Amygdala (tissue), 56 donors: ENCODE data around the gene MET.

Experiments
- DNase-seq, 56 donors: peaks; one replicate each; lab custom pipeline; 2025; lab: John Stamatoyannopoulos, UW

Gene MET

GRCh38 chr7:116777651-116778281, 105.8 kb downstream of the MET start:
- no peak for DNase-seq

- DNase-seq, result no peak
These were observed 107.2 kb downstream of the MET start for GRCh38 chr7:116779216-116779615.

GRCh38 chr7:116779931-116780330, 107.9 kb downstream of the MET start:
- no peak for DNase-seq

GRCh38 chr7:116780521-116780920, 108.5 kb downstream of the MET start:
- DNase-seq, result no peak

- no peak for DNase-seq
These were observed 109.0 kb downstream of the MET start for GRCh38 chr7:116780966-116781365.

- no peak for DNase-seq
These were observed 109.6 kb downstream of the MET start for GRCh38 chr7:116781584-116781983.

GRCh38 chr7:116782177-116782711, 110.2 kb downstream of the MET start:
- no peak for DNase-seq

GRCh38 chr7:116783666-116784318, 111.8 kb downstream of the MET start:
- DNase-seq, result no peak

- DNase-seq, result no peak
These were observed 112.7 kb downstream of the MET start for GRCh38 chr7:116784647-116785046.

- DNase-seq, result no peak
These were observed 113.8 kb downstream of the MET start for GRCh38 chr7:116785843-116786242.

GRCh38 chr7:116786791-116787443, 114.9 kb downstream of the MET start:
- no peak for DNase-seq

GRCh38 chr7:116787881-116788280, 115.9 kb downstream of the MET start:
- DNase-seq, result no peak

- no peak for DNase-seq
These were observed 116.7 kb downstream of the MET start for GRCh38 chr7:116788572-116789197.

- no peak for DNase-seq
These were observed 118.0 kb downstream of the MET start for GRCh38 chr7:116790025-116790424.

GRCh38 chr7:116792813-116793212, 120.8 kb downstream of the MET start:
- no peak for DNase-seq

- no peak for DNase-seq
These were observed 121.9 kb downstream of the MET start for GRCh38 chr7:116793795-116794340.

GRCh38 chr7:116796471-116796870, 124.5 kb downstream of the MET start:
- DNase-seq, result no peak

- no peak for DNase-seq
These were observed 125.6 kb downstream of the MET start for GRCh38 chr7:116797612-116798011.

- DNase-seq, result no peak
These were observed 126.2 kb downstream of the MET start for GRCh38 chr7:116798232-116798631.

- DNase-seq, result no peak
These were observed 127.9 kb downstream of the MET start for GRCh38 chr7:116799916-116800315.

- DNase-seq, result no peak
These were observed 128.6 kb downstream of the MET start for GRCh38 chr7:116800594-116800993.
